Limb (tissue), 2 donors: ENCODE measurements around the gene PXDN.

ENCODE experiments used
- DNase-seq, 2 donors: peaks; one replicate each; pipeline ENCODE4 v3.0.0-alpha.2; 2016; ENCODE audit errors: extremely low spot score in 2 of 2

The PXDN gene

DNA sequence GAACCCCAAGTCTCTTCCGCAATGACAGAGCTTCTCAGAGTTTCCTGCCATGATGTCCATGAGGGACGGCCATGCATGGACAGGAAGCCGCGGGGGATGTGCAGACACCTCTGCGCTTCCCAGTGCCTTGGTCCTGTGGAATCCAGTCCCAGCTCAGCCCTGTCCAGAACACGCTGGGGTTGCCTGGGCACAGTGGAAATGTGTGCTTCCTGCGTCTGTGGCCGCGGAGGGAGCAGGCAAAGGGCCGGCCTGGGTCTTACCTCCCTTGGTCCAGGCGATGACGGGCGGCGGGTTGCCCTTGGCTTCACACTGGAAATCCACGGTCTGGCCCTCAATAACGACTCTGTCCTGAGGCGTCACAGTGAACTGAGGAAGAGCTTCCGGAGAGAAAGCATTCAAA lies 79.6 kb downstream of the PXDN start:
- DNase-seq = no peak

DNA sequence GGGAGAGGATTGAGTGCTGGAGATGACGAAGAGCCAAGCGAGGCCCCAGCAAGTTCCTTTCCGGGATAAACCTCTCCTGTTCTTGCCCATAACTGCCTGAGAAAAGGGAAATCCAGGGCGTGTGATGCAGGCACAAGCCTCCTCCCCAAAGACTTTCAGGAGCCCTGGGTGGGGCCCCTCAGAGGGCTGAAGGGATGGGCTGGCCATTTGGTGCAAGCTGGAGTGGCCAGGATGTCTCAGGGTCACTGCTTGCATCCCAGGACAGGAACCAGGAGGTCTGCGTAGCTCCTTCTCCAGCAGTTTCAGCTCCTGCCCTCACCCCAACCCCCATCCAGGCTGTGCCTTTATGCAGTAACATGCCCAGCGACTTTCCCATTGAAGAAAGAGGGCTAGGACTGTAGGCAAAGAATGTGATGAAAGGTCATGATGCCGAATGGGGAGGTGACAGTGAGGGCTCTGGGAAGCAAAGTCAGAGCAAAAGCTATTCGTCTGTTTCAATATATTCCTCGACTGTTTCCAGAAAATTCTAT lies 80.2 kb downstream of the PXDN start:
- DNase-seq = no peak

DNA sequence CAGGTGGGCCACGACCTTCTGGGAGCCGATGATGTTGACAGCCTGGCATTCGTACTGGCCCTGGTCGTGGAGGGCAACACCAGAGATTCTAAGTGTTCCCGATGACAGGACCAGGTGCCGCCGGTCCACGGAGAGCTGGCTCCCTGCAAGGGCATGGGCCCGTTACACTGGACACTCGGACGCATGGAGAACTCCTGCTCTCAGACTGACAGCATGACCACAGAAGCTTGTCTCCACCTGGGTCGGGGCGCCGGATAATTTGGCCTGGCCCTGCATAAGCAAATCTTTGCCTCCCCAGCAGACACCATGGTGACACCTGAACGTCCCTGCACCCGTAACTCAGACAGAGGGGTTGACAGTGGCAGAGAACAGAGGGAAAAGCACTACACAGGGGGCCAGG lies 80.7 kb downstream of the PXDN start:
- DNase-seq = peak in 1 of 2 donors; percentile 25

DNA sequence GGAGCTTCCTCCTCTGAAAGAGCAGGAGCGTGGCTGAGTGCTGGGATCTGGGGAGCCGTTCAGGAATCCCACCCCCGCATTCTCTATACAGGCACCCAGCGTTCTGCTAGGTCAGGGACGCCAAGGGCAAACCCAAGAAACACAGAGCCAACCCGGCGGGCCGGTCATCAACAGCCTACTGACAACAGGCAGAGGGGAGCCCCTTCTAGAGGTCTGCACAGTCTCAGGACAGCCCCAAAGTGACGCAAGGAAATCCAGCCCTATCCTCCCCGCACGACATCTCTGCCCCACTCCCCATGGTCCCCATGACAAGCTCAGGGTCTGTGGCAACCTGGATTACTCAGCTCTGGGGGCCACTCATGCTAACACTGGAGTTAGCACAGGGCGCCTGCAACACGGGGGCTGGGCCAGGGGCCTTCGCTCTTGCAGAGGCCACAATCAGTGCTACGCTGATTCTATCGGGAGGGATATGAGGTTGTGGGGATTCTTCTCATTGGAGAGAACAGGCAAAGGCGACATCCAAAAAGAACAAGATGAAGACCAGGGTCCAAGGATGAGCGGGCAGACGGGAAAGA lies 81.6 kb downstream of the PXDN start:
- peak in 1 of 2 donors; percentile 17 for DNase-seq

DNA sequence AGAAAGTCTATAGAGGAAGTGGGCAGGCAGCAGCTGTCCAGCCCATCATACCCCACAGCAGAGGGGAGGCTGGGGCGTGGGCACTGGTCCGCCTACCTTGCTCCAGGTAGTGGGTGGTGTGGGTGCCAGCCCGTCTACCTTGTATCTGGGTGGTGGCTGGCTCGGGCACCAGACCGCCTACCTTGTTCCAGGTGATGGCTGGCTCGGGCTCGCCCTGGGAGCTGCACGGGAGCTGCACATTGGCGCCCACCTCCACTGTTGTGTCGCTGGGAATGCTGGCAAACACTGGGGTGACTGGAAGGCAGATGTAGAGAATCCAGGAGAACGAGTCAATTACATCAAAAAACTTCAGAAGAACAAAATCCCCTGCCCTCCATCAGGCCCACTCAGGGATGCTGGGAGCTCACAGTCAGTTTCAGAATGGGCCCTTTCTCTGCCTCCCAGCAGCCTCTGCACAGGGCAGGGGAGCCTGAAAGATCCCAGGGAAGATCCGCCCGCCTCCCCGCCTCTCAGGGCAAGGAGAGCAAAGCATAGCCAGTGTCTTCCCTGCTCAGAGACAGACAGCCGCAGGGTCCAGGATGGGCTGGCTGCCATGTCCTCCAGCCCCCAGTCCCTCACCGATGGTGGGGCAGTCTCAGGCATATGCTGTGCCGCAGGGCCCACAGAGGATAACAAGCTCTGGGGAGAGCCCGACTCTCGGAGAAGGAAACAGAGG lies 82.3 kb downstream of the PXDN start:
- peak in 1 of 2 donors; percentile 18 for DNase-seq

DNA sequence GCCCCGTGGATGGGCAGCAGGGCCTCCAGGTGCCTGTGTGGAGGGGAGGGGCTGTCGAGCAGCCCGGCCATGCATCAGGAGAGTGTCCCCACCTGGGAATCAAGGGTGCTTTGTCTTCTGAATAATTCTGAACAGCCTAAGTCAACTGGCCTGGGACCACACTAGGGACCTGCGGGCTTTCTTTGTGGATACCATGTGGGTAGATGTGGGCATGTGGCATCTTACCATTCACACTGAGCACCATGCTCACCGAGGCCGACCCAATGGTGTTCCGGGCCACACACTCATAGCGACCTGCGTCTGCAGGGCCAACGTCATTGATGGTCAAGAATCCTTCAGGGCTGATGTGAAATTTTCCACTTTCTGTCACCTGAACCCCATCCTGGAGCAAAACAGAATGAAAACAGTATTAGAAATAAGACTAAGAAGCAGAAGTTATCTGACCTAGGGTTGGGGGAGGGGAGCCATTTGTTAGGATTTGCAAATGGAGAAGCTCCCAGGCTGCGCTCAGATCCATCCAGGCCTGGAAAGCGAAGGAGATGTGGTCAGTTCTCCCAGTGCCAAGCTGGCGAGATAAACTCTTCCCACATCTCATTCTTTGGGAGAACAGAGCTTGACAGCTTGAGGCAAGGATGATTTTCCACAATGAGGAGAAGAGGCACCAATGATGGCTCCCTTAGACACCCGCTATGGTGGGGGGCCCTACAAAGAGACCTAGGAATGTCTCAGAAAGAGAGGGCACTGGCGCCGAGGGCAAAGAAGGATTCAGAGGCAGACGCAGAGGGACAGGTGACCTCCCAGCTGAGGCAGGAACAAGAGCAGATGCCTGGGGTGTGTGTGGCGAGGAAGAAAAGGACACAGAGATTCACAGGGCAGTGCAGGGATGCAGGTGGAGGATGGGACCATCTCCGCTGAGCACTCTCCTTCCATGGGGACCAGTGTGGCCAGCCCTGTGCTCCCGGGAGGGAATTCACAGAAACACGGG lies 83.4 kb downstream of the PXDN start:
- DNase-seq = peak in 1 of 2 donors; percentile 12

DNA sequence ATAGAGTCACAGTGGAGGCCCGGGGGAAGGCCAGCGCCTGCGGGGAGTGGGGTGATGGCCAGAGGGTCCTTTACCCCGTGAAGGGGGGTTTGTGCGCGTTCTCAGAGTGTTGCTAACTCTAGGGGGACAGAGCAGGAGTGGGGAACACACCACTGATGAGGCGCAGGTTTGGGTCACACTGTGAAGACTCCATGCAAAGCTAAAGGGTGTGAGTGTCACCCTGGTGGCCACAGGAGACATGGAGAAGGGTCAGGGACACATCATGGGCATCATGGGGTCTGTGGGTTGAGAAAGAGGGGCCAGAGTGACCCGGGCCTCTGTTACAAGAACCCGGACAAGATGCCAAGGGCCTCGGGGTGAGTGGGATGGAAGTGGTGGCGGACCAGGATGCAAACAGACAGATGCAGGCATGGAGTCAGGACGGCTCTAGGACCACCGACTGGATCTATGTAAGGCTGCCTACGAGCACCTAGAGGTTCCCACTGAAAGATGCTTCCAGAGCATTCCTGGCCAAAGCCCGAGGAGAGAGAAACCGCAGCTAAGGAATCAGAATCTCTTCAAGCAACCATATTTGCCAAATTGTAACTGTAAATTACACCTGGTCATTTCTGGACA lies 84.3 kb downstream of the PXDN start:
- peak in 1 of 2 donors; percentile 16 for DNase-seq

DNA sequence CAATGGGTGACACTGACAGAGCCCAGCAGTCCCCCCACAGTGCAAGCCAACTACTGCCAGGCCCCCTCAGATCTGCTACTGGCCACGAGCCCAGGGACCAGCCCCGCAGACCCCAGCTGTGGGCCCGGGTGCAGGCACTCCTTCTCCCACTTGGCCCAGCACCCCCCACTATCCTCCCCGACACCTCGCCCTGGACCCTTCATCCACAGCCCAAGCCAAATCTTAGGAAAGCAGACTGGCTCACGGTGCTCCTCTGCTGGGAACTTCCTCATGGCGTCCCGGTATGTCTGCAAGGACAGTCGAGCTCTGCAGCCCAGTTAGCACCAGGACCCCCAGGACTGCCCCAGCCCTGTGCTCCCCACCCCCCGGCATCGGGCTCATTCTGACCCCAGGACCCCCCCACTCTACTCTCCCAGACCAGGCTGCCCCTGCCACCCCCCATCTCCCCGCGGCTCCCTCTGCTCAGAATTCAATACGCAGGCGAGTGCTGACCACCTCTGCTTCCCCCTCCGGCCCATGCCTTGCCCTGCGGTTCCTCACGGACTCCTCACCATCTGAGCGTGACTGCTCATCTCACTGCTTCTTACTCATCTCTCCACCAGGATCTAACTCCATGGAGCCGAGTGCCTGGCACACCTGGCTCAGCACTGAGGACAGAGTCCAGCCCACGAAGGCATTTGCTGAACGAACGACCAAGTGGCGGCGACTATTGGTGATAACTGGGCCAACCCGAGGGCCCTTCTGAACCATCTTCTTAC lies 85.7 kb downstream of the PXDN start:
- DNase-seq = peak in 1 of 2 donors; percentile 27

DNA sequence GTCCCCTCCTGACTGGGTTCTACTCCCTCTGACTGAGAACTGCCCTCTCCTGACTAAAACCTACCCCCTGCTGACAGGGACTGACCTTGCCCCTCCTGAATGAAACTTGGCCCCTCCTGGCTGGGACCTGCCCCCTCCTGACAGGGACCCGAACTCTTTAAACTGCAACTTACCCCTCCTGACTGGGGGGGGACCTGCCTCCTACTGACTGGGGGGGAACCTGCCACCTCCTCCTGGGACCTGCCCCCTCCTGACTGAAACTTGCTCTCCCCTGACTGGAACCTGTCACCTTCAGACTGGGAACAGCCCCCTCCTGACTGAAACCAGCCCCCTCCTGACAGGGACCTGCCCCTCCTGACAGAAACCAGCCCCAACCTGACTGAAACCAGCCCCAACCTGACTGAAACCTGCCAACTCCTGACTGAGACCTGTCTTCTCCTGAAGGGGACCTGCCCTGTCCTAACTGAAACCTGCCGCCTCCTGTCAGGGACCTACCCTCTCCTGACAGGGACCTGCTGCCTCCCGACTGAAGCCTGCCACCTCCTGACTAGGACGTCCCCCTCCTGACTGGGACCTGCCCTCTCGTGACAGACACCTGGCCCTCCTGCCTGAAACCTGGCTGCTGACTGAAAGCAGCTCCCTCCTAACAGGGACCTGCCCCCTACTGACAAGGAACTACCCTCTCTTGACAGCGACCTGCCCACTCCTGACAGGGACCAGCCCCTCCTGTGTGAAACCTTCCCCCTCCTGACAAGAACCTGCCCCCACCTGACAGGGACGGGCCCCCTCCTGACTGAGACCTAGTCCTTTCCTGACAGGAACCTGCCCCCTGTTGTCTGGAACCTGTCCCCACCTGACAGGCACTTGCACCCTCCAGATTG lies 87.1 kb downstream of the PXDN start:
- DNase-seq = peak in 1 of 2 donors; percentile 23

DNA sequence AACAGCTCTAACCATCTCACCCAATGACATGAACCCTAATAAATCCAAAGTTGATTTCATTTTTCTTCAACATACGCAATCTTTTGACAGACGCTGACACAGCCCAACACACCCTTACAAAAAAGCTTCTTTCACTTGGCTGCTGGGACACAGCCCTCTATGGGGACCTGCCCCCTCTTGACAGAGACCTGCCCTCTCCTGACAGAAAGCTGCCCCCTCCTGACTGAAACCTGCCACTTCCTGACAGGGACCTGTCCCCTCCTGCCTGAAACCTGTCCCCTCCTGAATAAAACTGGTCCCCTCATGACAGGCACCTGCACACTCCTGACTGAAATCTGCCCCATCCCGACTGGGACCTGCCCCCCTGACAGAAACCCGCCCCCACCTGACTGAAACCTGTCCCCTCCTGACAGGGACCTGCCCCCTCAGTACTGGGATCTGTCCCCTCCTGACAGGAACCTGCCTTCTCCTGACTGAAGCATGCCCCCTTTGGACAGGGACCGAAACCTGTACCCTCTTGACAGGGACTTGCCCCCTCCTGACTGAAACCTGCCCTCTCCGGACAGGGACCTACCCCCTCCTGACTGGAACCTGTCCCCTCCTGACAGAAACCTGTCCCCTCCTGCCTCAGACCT lies 87.9 kb downstream of the PXDN start:
- DNase-seq = no peak

DNA sequence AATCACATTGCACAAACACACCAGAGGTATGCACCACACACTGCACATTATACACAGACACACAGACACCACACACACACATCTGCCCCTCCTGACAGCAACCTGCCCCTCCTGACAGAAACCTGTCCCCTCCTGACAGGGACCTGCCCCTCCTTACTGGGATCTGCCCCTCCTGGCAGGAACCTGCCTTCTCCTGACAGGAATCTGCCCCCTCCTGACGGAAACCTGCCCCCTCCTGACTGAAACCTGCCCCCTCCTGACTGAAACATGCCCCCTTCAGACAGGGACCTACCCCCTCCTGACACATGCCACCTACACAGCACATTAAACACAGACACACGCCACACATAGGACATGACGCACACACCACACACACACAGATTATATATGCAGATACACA lies 88.9 kb downstream of the PXDN start:
- peak in 1 of 2 donors; percentile 14 for DNase-seq

DNA sequence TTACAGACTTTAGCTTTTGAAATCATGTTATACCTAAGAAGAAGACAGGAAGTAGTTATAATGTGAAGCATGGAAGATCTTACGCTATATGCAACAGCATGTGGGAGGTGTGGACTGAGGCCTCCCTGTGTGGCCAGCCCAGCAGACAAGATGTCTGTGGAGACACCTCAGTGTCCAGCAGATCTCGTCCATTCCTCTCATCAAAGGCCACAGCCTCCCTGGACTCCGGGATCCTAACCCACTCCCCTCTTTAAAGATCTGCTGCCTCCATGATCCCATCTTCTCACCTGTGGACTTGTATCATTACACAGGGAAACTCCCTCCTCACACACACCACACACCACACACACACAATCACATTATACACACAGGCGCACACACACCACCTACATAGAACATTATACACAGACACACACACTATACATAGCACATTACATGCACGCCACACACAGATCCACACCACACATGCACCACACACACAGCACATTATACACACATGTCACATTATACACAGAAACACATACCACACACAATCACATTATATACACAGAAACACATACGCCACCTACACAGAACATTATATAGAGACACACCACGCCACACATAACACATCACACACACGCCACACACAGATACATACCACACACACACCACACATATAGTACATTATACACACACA lies 89.5 kb downstream of the PXDN start:
- peak in 1 of 2 donors; percentile 24 for DNase-seq

DNA sequence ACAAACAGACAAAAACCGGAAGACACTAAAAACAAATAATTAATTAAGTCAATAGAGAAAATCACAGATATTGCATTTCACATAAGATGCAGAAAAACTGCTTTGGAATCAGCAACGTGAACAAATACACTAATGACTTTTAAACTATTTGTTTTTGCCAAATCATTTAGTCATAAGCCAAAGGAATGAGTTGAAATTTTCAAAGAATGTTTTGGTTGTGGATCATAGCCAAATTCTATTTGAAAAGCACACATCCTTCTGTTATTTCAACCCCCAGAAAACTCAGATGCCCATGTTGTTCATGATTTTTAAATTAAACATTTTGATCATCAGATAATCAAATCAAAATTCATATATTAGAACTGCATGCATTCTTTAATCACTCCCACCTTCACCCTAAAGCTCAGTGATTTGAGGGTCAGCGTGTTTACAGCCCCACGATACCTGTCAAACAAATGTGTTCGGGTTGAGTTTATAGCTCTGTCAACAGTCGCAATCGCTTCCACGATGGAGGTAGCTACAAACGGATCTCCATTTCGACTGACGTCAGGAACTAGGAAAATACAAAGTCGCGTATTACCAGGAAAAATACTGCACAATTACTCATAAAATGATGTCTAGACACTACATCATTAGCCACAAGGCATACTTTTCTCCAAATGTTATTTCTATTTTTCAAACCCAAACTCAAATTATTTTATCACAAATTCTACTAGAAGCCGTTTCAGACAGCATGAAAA lies 90.2 kb downstream of the PXDN start:
- DNase-seq = peak in 1 of 2 donors; percentile 11

DNA sequence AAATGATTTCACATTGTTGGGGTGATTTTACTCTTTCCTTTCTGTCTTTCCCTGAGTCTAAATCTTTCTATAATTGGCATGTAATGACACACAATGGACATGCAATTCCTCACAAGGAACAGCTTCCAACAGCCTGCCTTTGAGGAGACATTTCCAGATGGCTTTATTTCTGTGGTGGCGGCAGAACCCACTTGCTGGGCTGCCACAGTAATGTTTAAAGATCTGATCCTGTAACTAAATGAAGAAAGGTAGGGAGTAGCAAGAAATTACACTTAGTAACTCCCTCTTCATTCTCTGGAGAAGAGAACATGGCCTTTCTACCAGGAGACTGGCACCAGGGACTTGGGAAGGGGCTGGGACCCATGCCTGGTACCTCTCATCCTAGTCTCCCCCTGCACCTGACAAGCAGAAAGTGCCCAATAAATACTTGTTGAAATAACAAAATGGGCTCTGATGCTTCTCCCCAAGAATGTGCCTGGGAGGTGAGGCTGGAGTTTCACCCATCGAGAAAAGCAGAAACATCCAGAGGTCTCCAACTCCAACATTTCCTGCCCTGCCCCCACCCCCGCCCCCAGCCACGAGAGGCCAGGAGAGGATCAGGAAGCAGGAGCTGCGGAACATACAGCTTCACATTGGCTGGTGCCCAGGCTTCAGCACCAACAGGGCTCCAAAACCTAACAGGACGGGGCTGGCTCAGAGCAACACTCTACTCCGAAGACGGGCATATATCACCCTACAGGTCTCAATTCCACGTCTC lies 92.1 kb downstream of the PXDN start:
- DNase-seq = peak; percentile 51 to 57

DNA sequence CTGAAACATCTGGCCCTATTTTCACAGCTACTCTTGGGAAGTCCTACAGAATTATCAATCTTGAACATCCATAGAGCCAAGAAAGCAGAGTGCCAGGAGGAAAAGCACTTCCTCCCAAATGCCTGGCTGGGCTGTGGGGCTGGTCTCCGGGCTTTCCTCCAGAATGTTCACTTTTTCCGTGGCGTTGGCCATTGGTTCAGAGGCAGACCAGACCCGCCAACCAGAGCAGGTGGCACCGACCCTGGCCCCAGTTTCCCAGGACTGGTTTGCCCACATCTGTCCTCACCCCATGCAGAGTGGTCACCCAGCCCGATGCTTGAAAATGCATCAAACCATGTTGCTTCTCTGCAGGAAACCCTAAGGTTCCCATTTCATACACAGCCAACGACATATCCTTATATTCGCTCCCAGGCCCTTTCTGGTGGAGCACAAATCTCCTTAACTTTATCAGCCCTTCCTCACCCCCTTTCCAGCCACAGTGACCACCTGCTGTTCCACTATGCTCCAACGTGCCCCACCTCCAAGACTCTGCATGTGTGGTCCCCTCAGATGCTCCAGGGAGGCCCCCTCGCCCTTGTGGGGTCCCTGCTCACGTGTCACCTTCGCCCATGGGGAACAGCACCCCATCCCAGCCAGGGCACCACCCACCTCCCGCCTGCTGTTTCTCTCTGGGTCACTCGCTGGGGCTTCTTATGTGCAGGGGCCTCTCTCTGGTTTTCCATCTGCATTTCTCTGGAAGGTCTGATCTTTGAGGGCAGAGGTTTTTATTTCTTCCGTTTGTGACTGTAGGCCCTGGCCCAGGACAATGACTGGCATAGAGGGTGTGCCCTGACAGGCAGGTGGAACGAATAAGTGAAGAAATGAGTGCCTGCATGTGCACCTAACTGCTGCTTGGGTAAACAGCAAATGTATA lies 92.9 kb downstream of the PXDN start:
- no peak for DNase-seq
